Cerebellar nuclear complex (tissue), 1 donor: ENCODE measurements around the gene FLNB.
"Not testable (repeated sequence)": the region's sequence is repeated elsewhere in the genome, so short reads cannot be mapped to it uniquely, and the experiment has no call there.

Experiments used
- DNase-seq, 2 experiments: peaks; one replicate each; lab custom pipeline; 2025; lab: John Stamatoyannopoulos, UW

FLNB gene

DNA sequence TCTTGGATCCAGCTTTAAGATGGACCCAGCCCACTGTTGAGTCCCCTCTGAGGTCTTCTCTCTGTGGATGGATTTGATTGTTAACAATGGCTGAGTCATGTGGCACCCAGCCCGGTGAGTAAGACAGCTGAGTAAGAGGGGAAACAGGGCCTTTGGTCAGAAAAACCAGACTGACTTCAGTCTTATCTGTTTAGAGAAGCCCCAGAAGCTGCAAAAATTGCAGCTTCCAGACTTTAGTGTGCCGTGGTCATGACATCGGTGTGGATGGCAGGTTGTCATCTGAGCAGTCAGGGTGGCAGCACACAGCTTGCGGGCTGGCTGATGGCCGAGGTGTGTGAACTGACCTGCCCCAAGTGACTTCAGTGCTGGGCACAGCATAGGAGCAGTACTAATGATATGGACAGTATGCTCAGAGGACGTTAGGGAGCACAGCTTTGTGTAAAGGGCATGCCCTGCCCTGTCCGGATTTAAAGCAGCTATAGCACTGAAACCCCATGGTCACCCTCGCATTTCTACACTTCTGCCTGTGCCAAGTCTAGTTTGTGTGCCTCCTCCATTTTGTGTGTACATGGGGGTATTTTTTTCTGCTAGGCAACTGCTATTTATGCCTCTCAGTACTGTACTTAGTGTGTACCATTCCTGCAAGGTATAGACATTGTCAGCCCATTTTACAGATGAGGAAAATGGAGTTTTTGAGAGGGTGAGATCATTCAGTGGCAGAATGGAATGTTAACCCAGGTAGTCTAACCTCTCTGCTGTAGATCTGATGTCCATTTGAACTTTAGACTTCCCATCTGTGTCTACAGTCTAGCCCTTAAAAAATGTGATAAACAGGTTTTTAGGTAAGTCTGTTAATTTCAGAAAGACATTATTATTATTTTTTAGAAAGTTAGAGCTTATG lies 44.4 kb downstream of the FLNB start:
- no peak for DNase-seq

DNA sequence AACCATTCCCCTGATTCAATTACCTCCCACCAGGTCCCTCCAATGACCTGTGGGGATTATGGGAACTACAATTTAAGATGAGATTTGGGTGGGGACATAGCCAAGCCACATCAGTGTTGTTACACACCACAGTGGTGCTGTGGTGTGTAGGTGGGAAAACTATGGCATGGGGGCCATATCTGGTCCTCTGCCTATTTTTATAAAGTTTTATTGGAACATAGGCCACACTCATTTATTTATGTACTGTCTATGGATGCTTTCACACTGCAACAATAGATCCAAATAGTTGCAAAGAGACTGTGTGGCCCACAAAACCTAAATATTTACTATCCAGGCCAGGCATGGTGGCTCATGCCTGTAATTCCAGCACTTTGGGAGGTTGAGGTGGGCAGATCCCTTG lies 46.4 kb downstream of the FLNB start:
- no peak for DNase-seq

GRCh38 chr3:58055314-58055713 lies 47.1 kb downstream of the FLNB start:
- no peak for DNase-seq

DNA sequence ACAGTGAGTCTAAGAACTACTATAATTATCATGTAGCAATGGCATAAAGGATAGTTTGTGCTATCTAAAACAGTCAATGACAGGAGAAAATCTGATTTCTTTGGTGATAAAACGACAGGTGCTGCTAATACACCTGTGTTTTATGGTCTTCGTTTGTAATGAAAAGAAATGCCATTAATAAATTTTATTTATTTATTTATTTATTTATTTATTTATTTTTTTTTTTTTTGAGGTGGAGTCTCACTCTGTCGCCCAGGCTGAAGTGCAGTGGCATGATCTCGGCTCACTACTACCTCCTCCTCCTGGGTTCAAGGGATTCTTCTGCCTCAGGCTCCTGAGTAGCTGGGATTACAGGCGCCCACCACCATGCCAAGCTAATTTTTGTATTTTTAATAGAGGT lies 47.7 kb downstream of the FLNB start:
- not testable (repeated sequence) for DNase-seq

DNA sequence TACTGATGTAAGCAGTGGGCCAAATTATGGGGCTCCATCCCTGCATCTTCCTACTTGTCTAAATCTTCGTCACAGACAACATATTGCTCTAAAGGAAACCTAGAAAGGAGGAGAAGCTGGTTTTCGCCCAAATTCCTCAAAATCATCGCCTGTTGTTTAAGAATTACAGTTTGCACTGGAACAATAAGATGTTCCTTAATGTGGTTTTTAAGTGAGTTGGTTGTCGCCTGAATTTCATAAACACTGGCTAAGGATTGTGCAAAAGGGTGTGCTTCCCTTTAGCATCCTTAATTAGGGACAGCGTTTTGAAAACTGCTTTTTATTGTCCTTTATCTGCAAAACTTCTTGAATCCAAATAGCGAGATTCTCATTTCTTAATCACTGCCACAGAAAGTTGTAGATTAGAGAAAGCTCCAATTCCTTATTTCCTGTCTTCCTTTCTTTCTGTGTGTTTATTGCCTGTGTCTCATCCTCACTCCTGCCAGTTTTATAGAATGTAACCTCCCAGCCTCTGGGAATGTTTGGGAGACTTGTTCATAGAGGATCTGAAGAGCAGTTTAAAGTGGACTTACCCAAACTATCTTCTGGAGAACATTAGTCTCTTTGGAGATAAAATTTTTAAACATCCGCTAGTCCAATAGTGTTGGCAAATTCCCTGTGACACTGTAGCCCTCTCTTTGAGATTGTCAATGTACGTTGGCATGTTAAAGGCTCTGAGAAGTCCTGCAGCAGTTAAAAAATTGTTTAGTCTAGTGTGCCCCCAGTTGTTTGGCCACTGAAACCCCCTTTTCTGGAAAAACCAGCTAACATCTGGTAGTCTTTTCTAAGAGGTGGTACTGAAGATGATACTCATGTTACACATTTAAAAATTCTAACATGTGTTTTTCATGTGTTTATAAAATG lies 50.4 kb downstream of the FLNB start:
- no peak for DNase-seq

GRCh38 chr3:58059349-58060321 lies 51.4 kb downstream of the FLNB start:
- no peak for DNase-seq

- DNase-seq = no peak
These were observed 54.2 kb downstream of the FLNB start for GRCh38 chr3:58062472-58062871.

GRCh38 chr3:58063022-58063815 lies 55.0 kb downstream of the FLNB start:
- DNase-seq = no peak

DNA sequence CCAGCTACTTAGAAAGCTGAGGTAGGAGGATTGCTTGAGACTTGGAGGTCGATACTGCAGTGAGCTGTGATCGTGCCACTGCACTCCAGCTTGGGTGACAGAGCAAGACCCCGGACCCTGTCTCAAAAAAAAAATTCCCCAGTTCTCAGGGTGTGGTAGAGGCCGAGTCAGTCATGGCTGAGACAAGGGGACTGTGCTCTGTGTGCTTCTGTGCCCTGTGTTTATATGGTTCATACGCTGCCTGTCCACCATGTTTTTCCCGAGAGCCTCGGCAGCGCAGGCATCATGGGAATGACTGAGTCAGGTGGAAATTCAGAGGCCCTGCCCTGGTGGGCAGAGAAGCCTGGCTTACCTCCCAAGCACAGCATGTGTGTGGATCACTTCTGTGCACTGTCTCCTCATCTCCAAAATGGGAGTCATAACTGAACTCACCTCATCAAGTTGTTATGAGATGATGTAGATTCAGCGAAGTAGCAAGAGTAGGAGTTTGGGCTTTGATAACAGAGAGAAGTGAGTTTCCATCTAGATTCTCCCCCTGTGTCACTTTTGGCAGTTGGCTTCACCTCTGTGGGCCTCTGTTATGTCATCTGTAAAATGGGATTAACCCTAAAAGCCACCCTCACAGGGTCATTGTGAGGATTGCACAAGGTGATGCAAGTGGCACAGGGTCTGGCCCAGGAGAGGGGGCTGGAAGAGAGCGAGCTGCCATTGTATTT lies 56.9 kb downstream of the FLNB start:
- no peak for DNase-seq

DNA sequence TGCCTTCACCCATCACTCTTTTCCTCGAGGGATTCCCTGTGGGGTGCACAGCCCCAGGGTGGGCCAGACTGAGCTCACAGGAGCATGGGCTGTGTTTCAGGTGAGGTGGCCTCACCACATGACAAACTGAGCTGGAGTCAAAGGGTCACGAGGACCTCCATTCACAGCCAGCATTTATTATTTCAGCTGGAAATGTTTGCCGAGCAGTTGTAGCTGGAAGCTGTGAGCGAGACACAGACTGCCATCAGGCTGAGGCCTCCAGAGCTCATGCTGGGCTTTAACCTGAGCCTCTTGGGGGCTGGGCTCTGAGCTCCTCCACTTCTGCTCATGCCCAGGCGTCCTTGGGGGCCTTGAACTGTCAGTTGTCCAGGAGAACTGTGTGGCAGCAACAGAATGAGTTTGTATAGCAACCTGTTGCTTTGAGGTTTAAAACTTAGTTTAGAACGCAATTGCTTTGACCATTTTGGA lies 57.5 kb downstream of the FLNB start:
- DNase-seq = no peak

DNA sequence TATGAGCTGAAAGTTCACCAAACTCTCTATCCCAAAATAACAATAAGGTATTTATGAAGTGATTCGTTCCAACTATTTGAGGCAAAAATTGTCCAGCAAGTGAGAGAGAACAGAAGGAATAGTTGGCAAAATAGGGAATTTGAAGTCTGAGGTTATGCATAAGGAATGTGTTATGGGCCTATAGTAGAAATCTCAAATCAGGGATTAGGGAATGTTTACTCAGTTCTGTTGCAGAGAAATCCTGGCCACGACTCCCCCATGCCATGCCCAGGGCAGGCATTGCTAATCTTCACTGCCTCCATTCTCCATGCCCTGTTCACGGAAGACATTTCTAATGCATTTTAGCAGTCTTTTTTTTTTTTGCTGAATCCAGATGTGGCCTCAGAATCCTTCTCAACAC lies 58.6 kb downstream of the FLNB start:
- DNase-seq = no peak

DNA sequence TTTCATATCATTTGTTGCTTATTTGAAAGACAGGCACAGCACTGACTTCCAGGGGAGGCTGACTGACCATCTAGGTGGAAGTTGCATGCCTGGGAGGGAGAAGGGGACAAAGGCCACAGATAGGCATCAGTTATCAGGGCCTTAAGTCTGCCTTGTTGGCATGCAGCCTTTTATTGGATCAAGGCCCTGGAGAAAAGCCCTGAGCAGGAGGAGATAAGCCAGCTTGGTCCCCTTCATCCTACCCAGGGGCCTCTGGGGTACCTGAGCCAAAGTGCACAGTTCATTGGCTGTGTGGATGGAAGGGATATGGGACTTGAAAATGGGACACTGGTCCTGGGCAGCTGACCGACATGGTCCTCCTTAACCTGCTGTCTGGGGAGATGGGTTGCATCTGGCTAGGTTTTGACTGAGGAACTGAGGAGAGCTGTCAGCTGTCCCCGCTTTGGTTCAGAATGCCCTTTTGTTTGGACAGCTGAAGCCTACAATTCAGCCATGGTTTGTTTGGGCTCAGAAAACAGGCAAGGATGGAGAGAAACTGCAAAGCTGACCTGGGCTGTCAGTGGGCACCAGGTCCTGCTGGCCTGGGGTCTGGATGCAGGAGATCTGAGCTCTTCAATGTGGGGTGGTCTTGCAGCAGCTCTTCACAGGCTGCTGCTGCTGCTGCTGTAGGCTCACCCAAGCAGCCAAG lies 60.0 kb downstream of the FLNB start:
- no peak for DNase-seq

- no peak for DNase-seq
These were observed 63.3 kb downstream of the FLNB start for GRCh38 chr3:58071480-58071971.

GRCh38 chr3:58072052-58072762 lies 64.0 kb downstream of the FLNB start:
- DNase-seq = no peak

GRCh38 chr3:58072763-58073130 lies 64.5 kb downstream of the FLNB start:
- no peak for DNase-seq

GRCh38 chr3:58073301-58074108 lies 65.3 kb downstream of the FLNB start:
- no peak for DNase-seq

DNA sequence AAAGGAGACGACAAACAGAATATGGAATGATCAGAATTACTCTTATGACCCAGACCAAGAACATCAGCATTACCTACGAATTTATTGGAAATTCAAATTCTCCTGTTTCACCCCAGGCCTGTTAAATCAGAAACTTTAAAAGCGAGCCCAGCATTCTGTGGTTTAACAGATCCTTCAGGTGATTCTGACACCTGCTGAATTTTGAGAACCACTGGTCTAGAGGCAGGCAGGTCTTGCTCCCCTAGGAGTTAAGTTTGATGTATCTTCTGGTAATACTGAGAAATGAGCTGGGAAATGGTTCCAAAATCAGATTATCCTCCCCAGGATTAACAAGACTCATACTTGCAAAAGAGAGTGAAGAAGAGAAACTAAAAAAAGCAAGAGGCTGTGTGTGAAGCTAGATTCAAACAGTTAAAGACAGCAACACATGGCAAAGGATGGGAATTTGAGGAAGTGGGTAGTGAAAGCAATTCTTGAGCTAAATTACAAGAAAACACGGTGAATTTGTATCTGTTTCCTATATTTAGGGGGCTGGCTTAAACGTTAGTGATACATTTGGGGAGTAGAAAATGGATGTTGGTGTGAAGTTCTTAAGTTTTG lies 66.0 kb downstream of the FLNB start:
- DNase-seq = no peak
